ENCODE results near the gene EFCAB7.

DNA sequence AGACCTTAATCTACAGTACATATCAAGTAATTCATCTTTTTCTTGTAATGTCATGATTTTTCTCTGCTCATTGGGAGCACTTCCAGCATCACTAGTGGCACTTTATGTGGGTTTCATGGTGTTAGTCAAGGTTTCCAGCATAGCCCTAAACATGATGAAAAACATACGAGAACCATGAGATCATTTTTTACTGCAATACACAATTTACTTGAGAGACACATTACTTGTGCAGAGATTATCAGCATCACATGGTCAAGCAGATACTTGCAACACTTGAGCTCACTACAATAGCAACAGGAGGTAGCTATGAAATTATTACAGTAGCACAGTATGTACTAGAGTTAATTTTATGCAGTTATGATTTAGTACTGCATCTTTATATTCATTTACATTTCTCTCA, 36.7 kb upstream of the EFCAB7 start:
- TF ChIP-seq, protein P1, sequence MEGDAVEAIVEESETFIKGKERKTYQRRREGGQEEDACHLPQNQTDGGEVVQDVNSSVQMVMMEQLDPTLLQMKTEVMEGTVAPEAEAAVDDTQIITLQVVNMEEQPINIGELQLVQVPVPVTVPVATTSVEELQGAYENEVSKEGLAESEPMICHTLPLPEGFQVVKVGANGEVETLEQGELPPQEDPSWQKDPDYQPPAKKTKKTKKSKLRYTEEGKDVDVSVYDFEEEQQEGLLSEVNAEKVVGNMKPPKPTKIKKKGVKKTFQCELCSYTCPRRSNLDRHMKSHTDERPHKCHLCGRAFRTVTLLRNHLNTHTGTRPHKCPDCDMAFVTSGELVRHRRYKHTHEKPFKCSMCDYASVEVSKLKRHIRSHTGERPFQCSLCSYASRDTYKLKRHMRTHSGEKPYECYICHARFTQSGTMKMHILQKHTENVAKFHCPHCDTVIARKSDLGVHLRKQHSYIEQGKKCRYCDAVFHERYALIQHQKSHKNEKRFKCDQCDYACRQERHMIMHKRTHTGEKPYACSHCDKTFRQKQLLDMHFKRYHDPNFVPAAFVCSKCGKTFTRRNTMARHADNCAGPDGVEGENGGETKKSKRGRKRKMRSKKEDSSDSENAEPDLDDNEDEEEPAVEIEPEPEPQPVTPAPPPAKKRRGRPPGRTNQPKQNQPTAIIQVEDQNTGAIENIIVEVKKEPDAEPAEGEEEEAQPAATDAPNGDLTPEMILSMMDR (IDR thresholded peaks at IDR 0.05; ENCODE audit: insufficient read depth, low read length, poor library complexity, severe bottlenecking), result no peak
- no peak for TF ChIP-seq EZH2phosphoT487 (conservative IDR thresholded peaks at IDR 0.05; ENCODE audit: low read length)
